Measurements from ENCODE around the gene KRT86. TPM values are rescaled to one million over a fixed set of nuclear protein-coding genes. Genes with fewer than 3 reads are reported as not detected.
"Not testable (repeated sequence)": the region's sequence is repeated elsewhere in the genome, so short reads cannot be mapped to it uniquely, and the experiment has no call there.

Gene KRT86
- total RNA-seq, 1 donor from 2014 or later = not detected

- DNase-seq = no peak
These were observed 35.4 kb upstream of the KRT86 start for GRCh38 chr12:52238916-52239646.

GRCh38 chr12:52239767-52240166 is 34.7 kb upstream of the KRT86 start:
- DNase-seq = no peak

- not testable (repeated sequence) for DNase-seq
These were observed 34.2 kb upstream of the KRT86 start for GRCh38 chr12:52240247-52240646.

GRCh38 chr12:52241205-52241842 is 33.1 kb upstream of the KRT86 start:
- DNase-seq = no peak

- no peak for DNase-seq
These were observed 31.8 kb upstream of the KRT86 start for GRCh38 chr12:52242442-52243258.

GRCh38 chr12:52243259-52243855 is 31.1 kb upstream of the KRT86 start:
- DNase-seq = peak; percentile 40

- DNase-seq = peak; percentile 82
These were observed 30.4 kb upstream of the KRT86 start for GRCh38 chr12:52243856-52244614.

GRCh38 chr12:52244615-52244994 is 29.8 kb upstream of the KRT86 start:
- DNase-seq = no peak

- no peak for DNase-seq
These were observed 29.0 kb upstream of the KRT86 start for GRCh38 chr12:52245259-52245961.

GRCh38 chr12:52245962-52246569 is 28.4 kb upstream of the KRT86 start:
- no peak for DNase-seq

- DNase-seq = no peak
These were observed 27.5 kb upstream of the KRT86 start for GRCh38 chr12:52246720-52247621.

- DNase-seq = no peak
These were observed 26.6 kb upstream of the KRT86 start for GRCh38 chr12:52247622-52248540.

- DNase-seq = no peak
These were observed 25.6 kb upstream of the KRT86 start for GRCh38 chr12:52248541-52249461.

- no peak for DNase-seq
These were observed 24.9 kb upstream of the KRT86 start for GRCh38 chr12:52249511-52250047.

GRCh38 chr12:52250048-52250990 is 24.1 kb upstream of the KRT86 start:
- no peak for DNase-seq

- DNase-seq = no peak
These were observed 22.9 kb upstream of the KRT86 start for GRCh38 chr12:52251367-52252051.
